Large intestine (tissue), 3 donors: Measurements from ENCODE around the gene ABCC9. TPM values are rescaled to one million over a fixed set of nuclear protein-coding genes. Genes with fewer than 3 reads are reported as not detected.
"Not testable (repeated sequence)": the region's sequence is repeated elsewhere in the genome, so short reads cannot be mapped to it uniquely, and the experiment has no call there.

ENCODE experiments used
- DNase-seq, 2 donors: peaks; one replicate each; pipeline versions ENCODE4 v3.0.0 to v3.0.0-alpha.2; 2013
- H3K27ac ChIP-seq: one replicate; pipeline ENCODE4 v1.5.1; 2013; ENCODE audit warnings: low read length
- H3K27me3 ChIP-seq: 2 replicates; pipeline ENCODE4 v1.6.1; 2013; ENCODE audit warnings: low read length; ENCODE audit not compliant: control insufficient read depth, insufficient read depth
- H3K36me3 ChIP-seq: 2 replicates; pipeline ENCODE4 v1.6.1; 2013; ENCODE audit warnings: low read length; ENCODE audit not compliant: control insufficient read depth, insufficient read depth
- H3K4me1 ChIP-seq: one replicate; pipeline ENCODE4 v1.6.1; 2013; ENCODE audit warnings: low read length; ENCODE audit not compliant: control insufficient read depth, insufficient read depth
- H3K4me3 ChIP-seq: one replicate; pipeline ENCODE4 v1.5.1; 2013; ENCODE audit warnings: low read length
- H3K9me3 ChIP-seq: one replicate; pipeline ENCODE4 v1.6.1; 2013; ENCODE audit warnings: mild to moderate bottlenecking, low read depth, low read length, moderate library complexity; ENCODE audit not compliant: control insufficient read depth
- WGBS: methylation state at CpG from one replicate; pipeline ENCODE4 v1.1.5; 2013; ENCODE audit warnings: low lambda C conversion rate; ENCODE audit not compliant: insufficient coverage; 5-methylcytosine and 5-hydroxymethylcytosine counted together
- polyA plus RNA-seq: library from polyadenylated mRNA; unstranded; fragments of 120-200 nt; gene quantifications from one replicate; pipeline ENCODE4 v1.2.1, GENCODE V29; 2013

ABCC9 gene
- polyA plus RNA-seq, 1 donor: 7.4 TPM

- H3K4me3 ChIP-seq: no peak overlapping the region
- no peak overlapping the region for H3K27ac ChIP-seq
- no peaks in the 10 kb centered on the region for H3K9me3 ChIP-seq
- DNase-seq: no peak
- no peaks in the 10 kb centered on the region for H3K27me3 ChIP-seq
- no peaks in the 10 kb centered on the region for H3K36me3 ChIP-seq
- 83% methylated on average over 1 of the region's 6 CpGs for WGBS
- no peaks in the 10 kb centered on the region for H3K4me1 ChIP-seq
Measured at GRCh38 chr12:21907948-21908837, 33.0 kb downstream of the ABCC9 start.

GRCh38 chr12:21906919-21907493 is 34.2 kb downstream of the ABCC9 start:
- Histone ChIP-seq H3K4me3 (no peak overlapping the region), H3K27ac (no peak overlapping the region), H3K36me3 (no peaks in the 10 kb centered on the region), H3K4me1 (no peaks in the 10 kb centered on the region), H3K9me3 (no peaks in the 10 kb centered on the region), H3K27me3 (no peaks in the 10 kb centered on the region)
- WGBS: no CpG with 5 or more reads among the region's 5 CpGs
- DNase-seq: no peak

GRCh38 chr12:21899532-21899931 is 41.7 kb downstream of the ABCC9 start:
- no CpG with 5 or more reads among the region's 9 CpGs for WGBS
- not testable (repeated sequence) for H3K4me3 ChIP-seq, H3K36me3 ChIP-seq, H3K4me1 ChIP-seq, H3K27ac ChIP-seq, H3K27me3 ChIP-seq, H3K9me3 ChIP-seq, DNase-seq

- H3K9me3 ChIP-seq: no peaks in the 10 kb centered on the region
- H3K27ac ChIP-seq: no peak overlapping the region
- H3K27me3 ChIP-seq: no peaks in the 10 kb centered on the region
- 82% methylated on average over 2 of the region's 2 CpGs for WGBS
- DNase-seq: no peak
- no peaks in the 10 kb centered on the region for H3K36me3 ChIP-seq
- H3K4me1 ChIP-seq: no peaks in the 10 kb centered on the region
- H3K4me3 ChIP-seq: no peak overlapping the region
Measured at GRCh38 chr12:21895651-21896050, 45.6 kb downstream of the ABCC9 start.

GRCh38 chr12:21894792-21895595 is 46.2 kb downstream of the ABCC9 start:
- no peaks in the 10 kb centered on the region for H3K36me3 ChIP-seq
- no peak for DNase-seq
- 93% methylated on average over 2 of the region's 4 CpGs for WGBS
- no peaks in the 10 kb centered on the region for H3K4me1 ChIP-seq
- H3K9me3 ChIP-seq: no peaks in the 10 kb centered on the region
- H3K27me3 ChIP-seq: no peaks in the 10 kb centered on the region
- H3K4me3 ChIP-seq: no peak overlapping the region
- no peak overlapping the region for H3K27ac ChIP-seq

DNA sequence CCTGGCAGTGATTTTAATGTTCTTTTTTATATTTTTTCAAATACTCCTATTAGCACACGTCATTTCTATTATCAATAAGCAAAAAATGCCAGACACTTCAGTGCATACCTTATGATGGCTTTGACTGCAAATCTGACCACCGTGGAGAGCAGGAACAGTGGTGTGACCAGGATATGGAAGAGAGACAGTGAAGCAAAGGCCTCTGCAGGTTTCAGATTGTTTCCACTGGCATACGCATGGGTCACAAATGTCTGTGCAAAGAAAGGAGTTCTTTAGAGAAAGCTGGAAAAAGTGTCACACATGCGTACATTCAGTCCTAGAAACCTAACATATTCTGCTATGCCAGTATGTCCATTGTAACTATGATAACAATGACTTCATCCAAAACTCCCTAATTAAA is 47.3 kb downstream of the ABCC9 start:
- 100% methylated on average over 1 of the region's 4 CpGs for WGBS
- Histone ChIP-seq H3K4me3 (no peak overlapping the region), H3K36me3 (no peaks in the 10 kb centered on the region), H3K4me1 (no peaks in the 10 kb centered on the region), H3K27me3 (no peaks in the 10 kb centered on the region), H3K27ac (no peak overlapping the region), H3K9me3 (no peaks in the 10 kb centered on the region)
- DNase-seq: no peak

- no CpG with 5 or more reads among the region's 1 CpG for WGBS
- no peaks in the 10 kb centered on the region for H3K36me3 ChIP-seq
Measured at GRCh38 chr12:21892341-21892740, 48.9 kb downstream of the ABCC9 start.

DNA sequence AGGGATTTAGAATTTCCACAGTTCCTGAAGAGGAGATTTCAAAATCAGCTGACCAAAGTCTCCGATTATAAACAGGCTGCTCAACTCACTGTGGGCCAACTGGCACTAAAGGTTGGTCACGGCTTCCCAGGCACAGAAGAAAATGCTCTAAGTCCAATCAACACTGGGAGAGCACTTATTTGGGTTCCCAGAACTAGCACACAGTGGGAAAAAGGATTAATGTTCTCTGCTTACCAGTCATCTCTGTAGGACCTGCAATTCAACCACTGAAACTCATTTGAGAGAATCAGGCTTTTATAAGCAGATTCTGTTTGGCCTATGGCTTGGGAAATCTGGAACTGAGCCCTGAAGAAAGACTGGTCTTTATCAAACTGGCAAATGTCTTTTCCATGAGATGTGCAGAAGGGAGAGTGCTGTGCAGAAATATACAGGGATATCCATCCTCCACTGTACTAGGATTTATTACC is 49.4 kb downstream of the ABCC9 start:
- DNase-seq: peak in 1 of 2 donors; percentile 6

More at GRCh38 chr12:21892341-21892740, 48.9 kb downstream of the ABCC9 start:
- no peak overlapping the region for H3K27ac ChIP-seq
- no peak overlapping the region for H3K4me3 ChIP-seq
- no peaks in the 10 kb centered on the region for H3K4me1 ChIP-seq
- no peaks in the 10 kb centered on the region for H3K27me3 ChIP-seq
- DNase-seq: no peak
- H3K9me3 ChIP-seq: no peaks in the 10 kb centered on the region

GRCh38 chr12:21888276-21888863 is 52.9 kb downstream of the ABCC9 start:
- Histone ChIP-seq H3K27me3 (no peaks in the 10 kb centered on the region), H3K4me3 (no peak overlapping the region), H3K27ac (no peak overlapping the region), H3K9me3 (no peaks in the 10 kb centered on the region), H3K36me3 (no peaks in the 10 kb centered on the region), H3K4me1 (no peaks in the 10 kb centered on the region)
- no CpG with 5 or more reads among the region's 2 CpGs for WGBS
- DNase-seq: no peak

More for the DNA sequence above, 49.4 kb downstream of the ABCC9 start:
- no CpG with 5 or more reads among the region's 2 CpGs for WGBS
- H3K36me3 ChIP-seq: no peaks in the 10 kb centered on the region
- no peak overlapping the region for H3K27ac ChIP-seq
- no peaks in the 10 kb centered on the region for H3K4me1 ChIP-seq
- H3K9me3 ChIP-seq: no peaks in the 10 kb centered on the region
- no peak overlapping the region for H3K4me3 ChIP-seq
- H3K27me3 ChIP-seq: no peaks in the 10 kb centered on the region

DNA sequence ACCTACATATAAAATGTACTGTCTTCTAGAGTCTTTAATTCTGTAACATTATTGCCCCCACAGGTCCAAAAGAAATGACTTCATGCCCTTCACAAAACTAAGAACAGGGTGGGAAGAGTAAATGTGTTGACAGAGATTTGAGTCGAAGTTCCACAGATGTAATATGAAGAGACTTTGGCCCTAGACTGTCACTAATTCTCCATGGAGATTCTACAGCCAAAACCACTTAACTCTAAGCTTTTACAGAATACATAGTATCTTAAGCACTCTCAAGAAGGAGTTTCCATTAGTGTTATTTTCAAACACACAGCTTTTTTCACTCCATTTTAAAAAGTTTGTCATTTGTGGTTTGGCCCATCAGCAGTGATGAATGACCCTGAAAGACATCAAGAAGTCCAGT is 56.3 kb downstream of the ABCC9 start:
- H3K4me3 ChIP-seq: no peak overlapping the region
- no peaks in the 10 kb centered on the region for H3K9me3 ChIP-seq
- no peaks in the 10 kb centered on the region for H3K27me3 ChIP-seq
- whole genome bisulfite sequencing: no CpG with 5 or more reads among the region's 1 CpG
- DNase-seq: peak; percentile 10 to 12
- H3K36me3 ChIP-seq: no peaks in the 10 kb centered on the region
- no peak overlapping the region for H3K27ac ChIP-seq
- no peaks in the 10 kb centered on the region for H3K4me1 ChIP-seq
